SJCRH30 (cell line): ENCODE results near the gene RNF20. TPM values are rescaled to one million over a fixed set of nuclear protein-coding genes. Genes with fewer than 3 reads are reported as not detected.

Experiments
- DNase-seq, 2 experiments: peaks; one replicate each; pipeline ENCODE4 v3.0.0-alpha.2; 2015 to 2020
- H3K27ac ChIP-seq: fragments of 250-450 bp; sonication (Bioruptor Pico); 2 replicates; pipeline ENCODE4 v1.5.1; 2020; ENCODE audit warnings: mild to moderate bottlenecking, moderate library complexity
- H3K27me3 ChIP-seq: fragments of 250-450 bp; sonication (Bioruptor Pico); 2 replicates; pipeline ENCODE4 v1.5.1; 2020; ENCODE audit warnings: mild to moderate bottlenecking, moderate library complexity
- H3K36me3 ChIP-seq: fragments of 250-450 bp; sonication (Bioruptor Pico); 2 replicates; pipeline ENCODE4 v1.5.1; 2020; ENCODE audit warnings: mild to moderate bottlenecking, moderate library complexity
- H3K4me1 ChIP-seq: fragments of 250-450 bp; sonication (Bioruptor Pico); 2 replicates; pipeline ENCODE4 v1.5.1; 2020; ENCODE audit warnings: mild to moderate bottlenecking, moderate library complexity
- H3K4me3 ChIP-seq: fragments of 250-450 bp; sonication (Bioruptor Pico); 2 replicates; pipeline ENCODE4 v1.5.1; 2020; ENCODE audit warnings: mild to moderate bottlenecking, moderate library complexity
- H3K9me3 ChIP-seq: fragments of 250-450 bp; sonication (Bioruptor Pico); replicated peaks from 2 replicates; pipeline ENCODE4 v1.5.1; 2020; ENCODE audit warnings: mild to moderate bottlenecking, moderate library complexity
- total RNA-seq: library from RNA; depleted of rRNA; stranded (reverse); fragments of >200 nt; shearing (Covaris generic); gene quantifications from 2 replicates; pipeline ENCODE4 v1.2.3, GENCODE V29; 2014

The RNF20 gene
- total RNA-seq, 1 experiment from 2014 or later: 51.3 TPM

GRCh38 chr9:101564252-101564651 lies 30.6 kb downstream of the RNF20 start:
- Histone ChIP-seq H3K27me3 (no peaks in the 10 kb centered on the region), H3K4me3 (no peak overlapping the region), H3K9me3 (no peaks in the 10 kb centered on the region), H3K4me1 (no peaks in the 10 kb centered on the region), H3K36me3 (peaks cover 61% of the 10 kb centered on the region), H3K27ac (no peak overlapping the region)
- peak; percentile 38 to 41 for DNase-seq

GRCh38 chr9:101566904-101567724 lies 33.5 kb downstream of the RNF20 start:
- peak; percentile 17 to 38 for DNase-seq
- Histone ChIP-seq H3K27me3 (no peaks in the 10 kb centered on the region), H3K4me3 (no peak overlapping the region), H3K27ac (no peak overlapping the region), H3K4me1 (no peaks in the 10 kb centered on the region), H3K9me3 (no peaks in the 10 kb centered on the region), H3K36me3 (peaks cover 33% of the 10 kb centered on the region)

GRCh38 chr9:101567725-101568350 lies 34.2 kb downstream of the RNF20 start:
- Histone ChIP-seq H3K36me3 (peaks cover 26% of the 10 kb centered on the region), H3K27me3 (no peaks in the 10 kb centered on the region), H3K9me3 (no peaks in the 10 kb centered on the region), H3K4me1 (no peaks in the 10 kb centered on the region), H3K27ac (no peak overlapping the region), H3K4me3 (no peak overlapping the region)
- no peak for DNase-seq

- Histone ChIP-seq H3K36me3 (peaks cover 7% of the 10 kb centered on the region), H3K9me3 (no peaks in the 10 kb centered on the region), H3K27ac (no peak overlapping the region), H3K4me1 (no peaks in the 10 kb centered on the region), H3K27me3 (no peaks in the 10 kb centered on the region), H3K4me3 (no peak overlapping the region)
- DNase-seq: no peak
Measured at GRCh38 chr9:101569741-101570501, 36.3 kb downstream of the RNF20 start.

- no peak for DNase-seq
- H3K4me1 ChIP-seq: peaks cover 1% of the 10 kb centered on the region; the same call in 1 of the 2 replicates
- H3K27me3 ChIP-seq: no peaks in the 10 kb centered on the region
- no peaks in the 10 kb centered on the region for H3K9me3 ChIP-seq
- H3K36me3 ChIP-seq: peaks cover under 1% of the 10 kb centered on the region
- H3K27ac ChIP-seq: no peak overlapping the region
- no peak overlapping the region for H3K4me3 ChIP-seq
Measured at GRCh38 chr9:101571114-101571513, 37.5 kb downstream of the RNF20 start.

GRCh38 chr9:101572316-101572715 lies 38.7 kb downstream of the RNF20 start:
- H3K9me3 ChIP-seq: no peaks in the 10 kb centered on the region
- H3K4me3 ChIP-seq: no peak overlapping the region
- no peak for DNase-seq
- no peaks in the 10 kb centered on the region for H3K27me3 ChIP-seq
- H3K4me1 ChIP-seq: peaks cover 3% of the 10 kb centered on the region; the same call in 1 of the 2 replicates
- H3K27ac ChIP-seq: no peak overlapping the region
- no peaks in the 10 kb centered on the region; the same call in 1 of the 2 replicates for H3K36me3 ChIP-seq

GRCh38 chr9:101574731-101575333 lies 41.2 kb downstream of the RNF20 start:
- H3K27ac ChIP-seq: no peak overlapping the region
- no peaks in the 10 kb centered on the region for H3K27me3 ChIP-seq
- no peaks in the 10 kb centered on the region for H3K9me3 ChIP-seq
- H3K4me1 ChIP-seq: peaks cover 6% of the 10 kb centered on the region; the same call in 1 of the 2 replicates
- DNase-seq: no peak
- H3K36me3 ChIP-seq: no peaks in the 10 kb centered on the region
- no peak overlapping the region for H3K4me3 ChIP-seq

GRCh38 chr9:101578378-101578777 lies 44.7 kb downstream of the RNF20 start:
- H3K9me3 ChIP-seq: no peaks in the 10 kb centered on the region
- no peak overlapping the region for H3K27ac ChIP-seq
- no peaks in the 10 kb centered on the region for H3K36me3 ChIP-seq
- peak; percentile 22 to 26 for DNase-seq
- H3K4me3 ChIP-seq: no peak overlapping the region
- H3K27me3 ChIP-seq: no peaks in the 10 kb centered on the region
- peaks cover 6% of the 10 kb centered on the region; the same call in 1 of the 2 replicates for H3K4me1 ChIP-seq

- no peak overlapping the region for H3K4me3 ChIP-seq
- H3K4me1 ChIP-seq: peaks cover 6% of the 10 kb centered on the region; the same call in 1 of the 2 replicates
- H3K27ac ChIP-seq: no peak overlapping the region
- no peak for DNase-seq
- no peaks in the 10 kb centered on the region for H3K27me3 ChIP-seq
- H3K36me3 ChIP-seq: no peaks in the 10 kb centered on the region
- no peaks in the 10 kb centered on the region for H3K9me3 ChIP-seq
Measured at GRCh38 chr9:101579711-101580545, 46.3 kb downstream of the RNF20 start.

- 0 out of 2 replicates have a peak, but pooled peaks cover 2% of the 10 kb centered on the region for H3K4me1 ChIP-seq
- H3K4me3 ChIP-seq: no peak overlapping the region
- no peak for DNase-seq
- no peak overlapping the region for H3K27ac ChIP-seq
- H3K27me3 ChIP-seq: no peaks in the 10 kb centered on the region
- no peaks in the 10 kb centered on the region for H3K9me3 ChIP-seq
- H3K36me3 ChIP-seq: no peaks in the 10 kb centered on the region
Measured at GRCh38 chr9:101582553-101582952, 48.9 kb downstream of the RNF20 start.

- Histone ChIP-seq H3K4me1 (no peaks in the 10 kb centered on the region), H3K4me3 (no peak overlapping the region), H3K36me3 (no peaks in the 10 kb centered on the region), H3K27me3 (0 out of 2 replicates have a peak, but pooled peaks cover 2% of the 10 kb centered on the region), H3K9me3 (no peaks in the 10 kb centered on the region), H3K27ac (no peak overlapping the region)
- DNase-seq: no peak
Measured at GRCh38 chr9:101585740-101586139, 52.1 kb downstream of the RNF20 start.

- no peaks in the 10 kb centered on the region for H3K9me3 ChIP-seq
- H3K36me3 ChIP-seq: no peaks in the 10 kb centered on the region
- no peak for DNase-seq
- 0 out of 2 replicates have a peak, but pooled peaks cover 6% of the 10 kb centered on the region for H3K27me3 ChIP-seq
- no peak overlapping the region for H3K27ac ChIP-seq
- H3K4me3 ChIP-seq: no peak overlapping the region
- H3K4me1 ChIP-seq: no peaks in the 10 kb centered on the region
Measured at GRCh38 chr9:101586651-101587050, 53.0 kb downstream of the RNF20 start.

GRCh38 chr9:101587332-101588043 lies 53.8 kb downstream of the RNF20 start:
- no peak for DNase-seq
- Histone ChIP-seq H3K4me1 (no peaks in the 10 kb centered on the region), H3K27ac (no peak overlapping the region), H3K27me3 (0 out of 2 replicates have a peak, but pooled peaks cover 6% of the 10 kb centered on the region), H3K4me3 (no peak overlapping the region), H3K36me3 (no peaks in the 10 kb centered on the region), H3K9me3 (no peaks in the 10 kb centered on the region)
